Measurements from ENCODE around the gene CD81.
"Not testable (repeated sequence)": the region's sequence is repeated elsewhere in the genome, so short reads cannot be mapped to it uniquely, and the experiment has no call there.

The CD81 gene

DNA sequence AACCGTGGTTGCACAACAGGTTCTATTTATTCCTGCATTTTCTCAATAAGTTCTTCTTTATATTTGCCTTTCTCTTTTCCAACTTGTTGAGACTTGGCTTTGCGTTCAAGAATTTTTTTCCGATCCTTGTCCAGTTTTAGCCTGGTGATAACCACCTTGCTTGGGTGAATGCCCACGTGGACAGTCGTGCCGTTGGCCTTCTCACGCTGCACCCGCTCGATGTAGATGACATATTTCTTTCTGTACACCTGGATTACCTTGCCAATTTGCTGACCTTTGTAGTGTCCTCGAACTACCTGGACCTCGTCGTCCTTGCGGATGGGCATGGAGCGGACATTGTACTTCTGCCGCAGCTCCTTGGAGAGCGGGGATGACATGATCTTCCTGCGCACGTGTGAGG, 41.8 kb upstream of the CD81 start:
- H3K9me2 ChIP-seq (replicated peaks; ENCODE audit: low read depth, low read length); H3K4me1 ChIP-seq (ENCODE audit: insufficient read depth, low read length, poor library complexity, severe bottlenecking); H3K27me3 ChIP-seq (ENCODE audit: insufficient read depth, low read length, poor library complexity, severe bottlenecking); H3K36me3 ChIP-seq (ENCODE audit: insufficient read depth, low read length); H3K79me2 ChIP-seq (ENCODE audit: insufficient read depth, low read length); H3K4me3 ChIP-seq (ENCODE audit: low read length, poor library complexity, severe bottlenecking); H3K4me2 ChIP-seq (ENCODE audit: low read depth, low read length, poor library complexity, severe bottlenecking); H2AFZ ChIP-seq (ENCODE audit: low read length); H3K9ac ChIP-seq (ENCODE audit: low read depth, low read length, poor library complexity, severe bottlenecking); H4K20me1 ChIP-seq (ENCODE audit: insufficient read depth, low read length, poor library complexity, severe bottlenecking); H3F3A ChIP-seq (ENCODE audit: low read depth); H3K9me3 ChIP-seq (ENCODE audit: insufficient read depth, low read depth, low read length): not testable (repeated sequence)

DNA sequence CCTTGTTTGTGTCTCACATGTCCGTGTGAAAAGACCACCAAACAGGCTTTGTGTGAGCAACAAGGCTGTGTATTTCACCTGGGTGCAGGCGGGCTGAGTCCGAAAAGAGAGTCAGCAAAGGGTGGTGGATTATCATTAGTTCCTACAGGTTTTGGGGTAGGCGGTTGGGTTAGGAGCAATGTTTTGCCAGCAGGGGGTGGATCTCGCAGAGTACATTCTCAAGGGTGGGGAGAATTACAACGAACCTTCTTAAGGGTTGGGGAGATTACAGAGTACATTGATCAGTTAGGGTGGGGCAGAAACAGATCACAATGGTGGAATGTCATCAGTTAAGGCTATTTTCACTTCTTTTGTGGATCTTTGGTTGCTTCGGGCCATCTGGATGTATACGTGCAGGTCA, 38.4 kb upstream of the CD81 start:
- not testable (repeated sequence) for H3K4me3 ChIP-seq (ENCODE audit: low read length, poor library complexity, severe bottlenecking); H3K9ac ChIP-seq (ENCODE audit: low read depth, low read length, poor library complexity, severe bottlenecking)
- TF ChIP-seq, protein P1, sequence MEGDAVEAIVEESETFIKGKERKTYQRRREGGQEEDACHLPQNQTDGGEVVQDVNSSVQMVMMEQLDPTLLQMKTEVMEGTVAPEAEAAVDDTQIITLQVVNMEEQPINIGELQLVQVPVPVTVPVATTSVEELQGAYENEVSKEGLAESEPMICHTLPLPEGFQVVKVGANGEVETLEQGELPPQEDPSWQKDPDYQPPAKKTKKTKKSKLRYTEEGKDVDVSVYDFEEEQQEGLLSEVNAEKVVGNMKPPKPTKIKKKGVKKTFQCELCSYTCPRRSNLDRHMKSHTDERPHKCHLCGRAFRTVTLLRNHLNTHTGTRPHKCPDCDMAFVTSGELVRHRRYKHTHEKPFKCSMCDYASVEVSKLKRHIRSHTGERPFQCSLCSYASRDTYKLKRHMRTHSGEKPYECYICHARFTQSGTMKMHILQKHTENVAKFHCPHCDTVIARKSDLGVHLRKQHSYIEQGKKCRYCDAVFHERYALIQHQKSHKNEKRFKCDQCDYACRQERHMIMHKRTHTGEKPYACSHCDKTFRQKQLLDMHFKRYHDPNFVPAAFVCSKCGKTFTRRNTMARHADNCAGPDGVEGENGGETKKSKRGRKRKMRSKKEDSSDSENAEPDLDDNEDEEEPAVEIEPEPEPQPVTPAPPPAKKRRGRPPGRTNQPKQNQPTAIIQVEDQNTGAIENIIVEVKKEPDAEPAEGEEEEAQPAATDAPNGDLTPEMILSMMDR (conservative IDR thresholded peaks at IDR 0.05; ENCODE audit: low read length), result peak; percentile 29; the same call in 1 of the 2 replicates

DNA sequence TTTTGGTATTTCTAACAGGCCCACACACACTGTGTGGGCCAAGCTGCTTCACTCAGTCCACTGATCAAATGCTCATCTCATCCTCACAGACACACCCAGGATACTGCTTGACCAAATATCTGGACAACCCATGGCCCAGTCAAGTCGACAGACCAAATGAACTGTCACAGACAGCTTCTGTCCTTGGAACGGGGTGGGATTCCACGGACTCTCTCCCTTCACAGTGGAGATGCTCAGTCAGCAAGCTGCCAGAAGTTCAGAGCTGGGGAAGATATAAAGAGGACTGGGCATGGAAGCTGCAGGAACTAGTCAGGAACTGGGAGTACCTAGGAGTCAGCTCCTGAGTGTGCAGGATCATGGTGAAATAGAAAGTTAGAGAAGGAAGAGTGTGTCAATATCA, 34.6 kb upstream of the CD81 start:
- Histone ChIP-seq H3K4me1 (ENCODE audit: insufficient read depth, low read length, poor library complexity, severe bottlenecking) (no peaks in the 10 kb centered on the region), H3K9me3 (ENCODE audit: insufficient read depth, low read depth, low read length) (no peaks in the 10 kb centered on the region), H3K9ac (ENCODE audit: low read depth, low read length, poor library complexity, severe bottlenecking) (no peak overlapping the region), H3F3A (ENCODE audit: low read depth) (no peaks in the 10 kb centered on the region), H3K9me2 (replicated peaks; ENCODE audit: low read depth, low read length) (no peaks in the 10 kb centered on the region), H3K27me3 (ENCODE audit: insufficient read depth, low read length, poor library complexity, severe bottlenecking) (no peaks in the 10 kb centered on the region), H3K36me3 (ENCODE audit: insufficient read depth, low read length) (no peaks in the 10 kb centered on the region), H3K4me3 (ENCODE audit: low read length, poor library complexity, severe bottlenecking) (no peak overlapping the region), H3K4me2 (ENCODE audit: low read depth, low read length, poor library complexity, severe bottlenecking) (no peak overlapping the region), H3K79me2 (ENCODE audit: insufficient read depth, low read length) (no peaks in the 10 kb centered on the region), H4K20me1 (ENCODE audit: insufficient read depth, low read length, poor library complexity, severe bottlenecking) (no peaks in the 10 kb centered on the region), H2AFZ (ENCODE audit: low read length) (no peak overlapping the region)
- no peak for TF ChIP-seq EZH2phosphoT487 (IDR thresholded peaks at IDR 0.05; ENCODE audit: borderline replicate concordance)
- TF ChIP-seq, protein P1 (conservative IDR thresholded peaks at IDR 0.05; ENCODE audit: low read length), result no peak

More for the DNA sequence above, 38.4 kb upstream of the CD81 start:
- H3K4me2 ChIP-seq (ENCODE audit: low read depth, low read length, poor library complexity, severe bottlenecking); H3K79me2 ChIP-seq (ENCODE audit: insufficient read depth, low read length); H3K9me2 ChIP-seq (replicated peaks; ENCODE audit: low read depth, low read length); H3K27me3 ChIP-seq (ENCODE audit: insufficient read depth, low read length, poor library complexity, severe bottlenecking); H3K4me1 ChIP-seq (ENCODE audit: insufficient read depth, low read length, poor library complexity, severe bottlenecking); H3K36me3 ChIP-seq (ENCODE audit: insufficient read depth, low read length); H4K20me1 ChIP-seq (ENCODE audit: insufficient read depth, low read length, poor library complexity, severe bottlenecking); H2AFZ ChIP-seq (ENCODE audit: low read length); H3K9me3 ChIP-seq (ENCODE audit: insufficient read depth, low read depth, low read length); H3F3A ChIP-seq (ENCODE audit: low read depth): not testable (repeated sequence)

DNA sequence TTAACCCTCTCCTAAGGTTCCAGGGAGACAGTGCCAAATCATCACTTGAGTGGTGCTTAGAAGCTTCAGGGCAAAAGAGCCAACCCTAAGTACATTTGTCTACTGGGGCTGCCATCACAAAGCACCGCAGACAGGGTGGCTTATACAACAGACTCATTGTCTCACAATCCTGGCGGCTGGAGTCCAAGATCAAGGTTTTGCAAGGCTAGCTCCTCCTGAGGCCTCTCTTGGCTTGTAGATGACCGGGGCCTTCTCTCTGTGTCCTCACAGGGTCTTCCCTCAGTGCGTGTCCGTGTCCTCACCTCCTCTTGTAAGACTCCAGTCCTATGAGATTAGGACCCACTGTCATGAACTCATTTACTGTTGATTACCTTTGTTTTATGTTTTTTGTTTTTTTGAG, 34.1 kb upstream of the CD81 start:
- no peak overlapping the region for H3K4me2 ChIP-seq (ENCODE audit: low read depth, low read length, poor library complexity, severe bottlenecking)
- H3K36me3 ChIP-seq (ENCODE audit: insufficient read depth, low read length), result no peaks in the 10 kb centered on the region
- no peaks in the 10 kb centered on the region for H4K20me1 ChIP-seq (ENCODE audit: insufficient read depth, low read length, poor library complexity, severe bottlenecking)
- no peaks in the 10 kb centered on the region for H3K27me3 ChIP-seq (ENCODE audit: insufficient read depth, low read length, poor library complexity, severe bottlenecking)
- H3F3A ChIP-seq (ENCODE audit: low read depth), result no peaks in the 10 kb centered on the region
- no peak overlapping the region for H3K4me3 ChIP-seq (ENCODE audit: low read length, poor library complexity, severe bottlenecking)
- no peaks in the 10 kb centered on the region for H3K79me2 ChIP-seq (ENCODE audit: insufficient read depth, low read length)
- H3K4me1 ChIP-seq (ENCODE audit: insufficient read depth, low read length, poor library complexity, severe bottlenecking), result no peaks in the 10 kb centered on the region
- H3K9me3 ChIP-seq (ENCODE audit: insufficient read depth, low read depth, low read length), result no peaks in the 10 kb centered on the region
- H3K9me2 ChIP-seq (replicated peaks; ENCODE audit: low read depth, low read length), result no peaks in the 10 kb centered on the region
- no peak for TF ChIP-seq EZH2phosphoT487 (IDR thresholded peaks at IDR 0.05; ENCODE audit: borderline replicate concordance)
- TF ChIP-seq, protein P1 (conservative IDR thresholded peaks at IDR 0.05; ENCODE audit: low read length), result no peak
- no peak overlapping the region for H2AFZ ChIP-seq (ENCODE audit: low read length)
- H3K9ac ChIP-seq (ENCODE audit: low read depth, low read length, poor library complexity, severe bottlenecking), result no peak overlapping the region

Measured in Loucy (cell line).